ENCODE results near the gene CD300LG. TPM values are rescaled to one million over a fixed set of nuclear protein-coding genes. Genes with fewer than 3 reads are reported as not detected.
"Not testable (repeated sequence)": the region's sequence is repeated elsewhere in the genome, so short reads cannot be mapped to it uniquely, and the experiment has no call there.

The CD300LG gene
- total RNA-seq, 1 experiment from 2014 or later, result not detected

- not testable (repeated sequence) for H3K36me3 ChIP-seq (ENCODE audit: insufficient read depth, low read length); H2AFZ ChIP-seq (ENCODE audit: low read length)
Observed at GRCh38 chr17:43842091-43842974, 4.6 kb upstream of the CD300LG start.

GRCh38 chr17:43842975-43843325 lies 4.0 kb upstream of the CD300LG start:
- no peak overlapping the region for H2AFZ ChIP-seq (ENCODE audit: low read length)
- no peaks in the 10 kb centered on the region for H3K79me2 ChIP-seq (ENCODE audit: low read length)
- no peak overlapping the region for H3K4me3 ChIP-seq (ENCODE audit: low read length)
- no peak overlapping the region for H3K4me2 ChIP-seq (ENCODE audit: low read depth, low read length, poor library complexity, severe bottlenecking)
- H3K9ac ChIP-seq (ENCODE audit: low read length), result no peak overlapping the region
- H3K36me3 ChIP-seq (ENCODE audit: insufficient read depth, low read length), result no peaks in the 10 kb centered on the region
- H3K9me2 ChIP-seq (replicated peaks; ENCODE audit: insufficient read depth, low read length), result no peaks in the 10 kb centered on the region
- H3K27me3 ChIP-seq (ENCODE audit: low read length), result no peaks in the 10 kb centered on the region
- H3K27ac ChIP-seq (ENCODE audit: low read length), result no peak overlapping the region
- H3K4me1 ChIP-seq (ENCODE audit: low read length), result no peaks in the 10 kb centered on the region
- no peaks in the 10 kb centered on the region for H4K20me1 ChIP-seq (ENCODE audit: insufficient read depth, low read depth, low read length)
- no peak for DNase-seq
- H3K9me3 ChIP-seq (ENCODE audit: low read length), result no peaks in the 10 kb centered on the region

More at GRCh38 chr17:43842091-43842974, 4.6 kb upstream of the CD300LG start:
- not testable (repeated sequence) for H4K20me1 ChIP-seq (ENCODE audit: insufficient read depth, low read depth, low read length); H3K9me3 ChIP-seq (ENCODE audit: low read length); H3K4me3 ChIP-seq (ENCODE audit: low read length); H3K9ac ChIP-seq (ENCODE audit: low read length); H3K27me3 ChIP-seq (ENCODE audit: low read length); H3K9me2 ChIP-seq (replicated peaks; ENCODE audit: insufficient read depth, low read length); H3K79me2 ChIP-seq (ENCODE audit: low read length); H3K4me1 ChIP-seq (ENCODE audit: low read length); DNase-seq; H3K4me2 ChIP-seq (ENCODE audit: low read depth, low read length, poor library complexity, severe bottlenecking); H3K27ac ChIP-seq (ENCODE audit: low read length)

GRCh38 chr17:43844241-43844640 lies 2.7 kb upstream of the CD300LG start:
- H3K9me2 ChIP-seq (replicated peaks; ENCODE audit: insufficient read depth, low read length), result no peaks in the 10 kb centered on the region
- no peak overlapping the region for H3K4me3 ChIP-seq (ENCODE audit: low read length)
- H3K36me3 ChIP-seq (ENCODE audit: insufficient read depth, low read length), result no peaks in the 10 kb centered on the region
- DNase-seq, result no peak
- H3K4me2 ChIP-seq (ENCODE audit: low read depth, low read length, poor library complexity, severe bottlenecking), result no peak overlapping the region
- H3K4me1 ChIP-seq (ENCODE audit: low read length), result no peaks in the 10 kb centered on the region
- H3K27ac ChIP-seq (ENCODE audit: low read length), result no peak overlapping the region
- no peaks in the 10 kb centered on the region for H4K20me1 ChIP-seq (ENCODE audit: insufficient read depth, low read depth, low read length)
- H3K9me3 ChIP-seq (ENCODE audit: low read length), result no peaks in the 10 kb centered on the region
- H3K79me2 ChIP-seq (ENCODE audit: low read length), result no peaks in the 10 kb centered on the region
- H2AFZ ChIP-seq (ENCODE audit: low read length), result no peak overlapping the region
- H3K9ac ChIP-seq (ENCODE audit: low read length), result no peak overlapping the region
- H3K27me3 ChIP-seq (ENCODE audit: low read length), result no peaks in the 10 kb centered on the region

DNA sequence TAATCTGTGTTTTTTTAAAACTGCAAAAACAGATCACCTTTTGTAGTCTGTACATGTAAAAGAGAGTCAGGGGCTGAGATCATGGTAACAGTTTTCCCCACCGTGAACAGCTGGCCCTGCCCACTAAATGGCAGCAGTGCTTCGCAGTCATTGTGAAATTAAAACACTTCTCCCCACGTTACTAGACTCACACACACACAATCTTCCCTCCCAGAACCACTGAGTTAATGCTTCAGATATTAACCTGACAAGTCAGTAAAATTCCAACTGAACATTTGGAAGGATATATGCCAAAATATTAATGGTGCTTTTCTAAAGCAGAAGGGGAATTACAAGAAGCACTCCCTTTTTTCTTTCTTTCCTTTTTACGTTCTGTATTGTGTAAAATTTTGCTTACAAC lies 1.2 kb upstream of the CD300LG start:
- Histone ChIP-seq H3K79me2 (ENCODE audit: low read length) (no peaks in the 10 kb centered on the region), H3K4me1 (ENCODE audit: low read length) (no peaks in the 10 kb centered on the region), H3K9ac (ENCODE audit: low read length) (no peak overlapping the region), H4K20me1 (ENCODE audit: insufficient read depth, low read depth, low read length) (no peaks in the 10 kb centered on the region), H2AFZ (ENCODE audit: low read length) (no peak overlapping the region), H3K36me3 (ENCODE audit: insufficient read depth, low read length) (no peaks in the 10 kb centered on the region), H3K27me3 (ENCODE audit: low read length) (no peaks in the 10 kb centered on the region), H3K27ac (ENCODE audit: low read length) (no peak overlapping the region), H3K4me2 (ENCODE audit: low read depth, low read length, poor library complexity, severe bottlenecking) (no peak overlapping the region), H3K9me2 (replicated peaks; ENCODE audit: insufficient read depth, low read length) (no peaks in the 10 kb centered on the region), H3K4me3 (ENCODE audit: low read length) (no peak overlapping the region), H3K9me3 (ENCODE audit: low read length) (no peaks in the 10 kb centered on the region)
- no peak for DNase-seq

- H3K36me3 ChIP-seq (ENCODE audit: insufficient read depth, low read length), result no peaks in the 10 kb centered on the region
- peak; percentile 86 for DNase-seq
- no peak overlapping the region for H3K9ac ChIP-seq (ENCODE audit: low read length)
- no peaks in the 10 kb centered on the region for H3K79me2 ChIP-seq (ENCODE audit: low read length)
- H3K9me3 ChIP-seq (ENCODE audit: low read length), result no peaks in the 10 kb centered on the region
- H3K4me1 ChIP-seq (ENCODE audit: low read length), result no peaks in the 10 kb centered on the region
- H3K27ac ChIP-seq (ENCODE audit: low read length), result no peak overlapping the region
- H3K9me2 ChIP-seq (replicated peaks; ENCODE audit: insufficient read depth, low read length), result no peaks in the 10 kb centered on the region
- no peak overlapping the region for H2AFZ ChIP-seq (ENCODE audit: low read length)
- H3K27me3 ChIP-seq (ENCODE audit: low read length), result no peaks in the 10 kb centered on the region
- H4K20me1 ChIP-seq (ENCODE audit: insufficient read depth, low read depth, low read length), result no peaks in the 10 kb centered on the region
- H3K4me3 ChIP-seq (ENCODE audit: low read length), result no peak overlapping the region
- H3K4me2 ChIP-seq (ENCODE audit: low read depth, low read length, poor library complexity, severe bottlenecking), result no peak overlapping the region
Observed at GRCh38 chr17:43846221-43846712, 709 bp upstream of the CD300LG start.

DNA sequence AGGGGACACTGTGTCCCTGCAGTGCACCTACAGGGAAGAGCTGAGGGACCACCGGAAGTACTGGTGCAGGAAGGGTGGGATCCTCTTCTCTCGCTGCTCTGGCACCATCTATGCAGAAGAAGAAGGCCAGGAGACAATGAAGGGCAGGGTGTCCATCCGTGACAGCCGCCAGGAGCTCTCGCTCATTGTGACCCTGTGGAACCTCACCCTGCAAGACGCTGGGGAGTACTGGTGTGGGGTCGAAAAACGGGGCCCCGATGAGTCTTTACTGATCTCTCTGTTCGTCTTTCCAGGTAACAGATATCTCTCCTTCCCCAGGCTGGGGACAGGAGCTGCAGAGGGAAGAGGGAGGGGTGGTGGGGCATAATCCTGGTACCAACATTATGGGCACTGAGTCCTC lies 1.6 kb downstream of the CD300LG start:
- Histone ChIP-seq H3K9ac (ENCODE audit: low read length) (no peak overlapping the region), H3K4me2 (ENCODE audit: low read depth, low read length, poor library complexity, severe bottlenecking) (no peak overlapping the region), H3K79me2 (ENCODE audit: low read length) (no peaks in the 10 kb centered on the region), H2AFZ (ENCODE audit: low read length) (no peak overlapping the region), H3K27me3 (ENCODE audit: low read length) (no peaks in the 10 kb centered on the region), H3K4me3 (ENCODE audit: low read length) (no peak overlapping the region), H3K9me3 (ENCODE audit: low read length) (no peaks in the 10 kb centered on the region), H3K27ac (ENCODE audit: low read length) (no peak overlapping the region), H3K36me3 (ENCODE audit: insufficient read depth, low read length) (no peaks in the 10 kb centered on the region), H4K20me1 (ENCODE audit: insufficient read depth, low read depth, low read length) (no peaks in the 10 kb centered on the region), H3K9me2 (replicated peaks; ENCODE audit: insufficient read depth, low read length) (no peaks in the 10 kb centered on the region), H3K4me1 (ENCODE audit: low read length) (no peaks in the 10 kb centered on the region)
- DNase-seq, result no peak

DNA sequence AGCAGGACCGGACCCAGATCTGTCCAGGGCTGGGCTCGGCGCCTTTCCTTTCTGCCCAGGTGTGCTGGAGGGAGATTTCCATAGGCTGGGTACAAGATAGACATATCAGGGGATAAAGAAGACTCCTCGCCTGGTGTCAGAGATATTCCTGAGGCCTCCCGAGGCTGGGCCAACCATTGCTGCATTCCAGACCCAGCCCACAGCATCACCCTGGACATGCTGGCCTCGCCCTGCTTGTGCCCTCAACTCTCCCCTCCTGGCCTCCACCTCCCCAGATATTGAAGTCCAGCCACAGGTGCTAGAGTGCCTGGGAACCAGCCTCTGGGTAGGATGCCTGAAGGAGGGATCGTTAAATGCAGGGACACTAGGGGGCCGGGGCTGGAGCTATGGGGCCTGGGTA lies 2.1 kb downstream of the CD300LG start:
- H3K9me2 ChIP-seq (replicated peaks; ENCODE audit: insufficient read depth, low read length), result no peaks in the 10 kb centered on the region
- H3K36me3 ChIP-seq (ENCODE audit: insufficient read depth, low read length), result no peaks in the 10 kb centered on the region
- H3K4me2 ChIP-seq (ENCODE audit: low read depth, low read length, poor library complexity, severe bottlenecking), result no peak overlapping the region
- no peaks in the 10 kb centered on the region for H3K27me3 ChIP-seq (ENCODE audit: low read length)
- H3K4me1 ChIP-seq (ENCODE audit: low read length), result no peaks in the 10 kb centered on the region
- no peak overlapping the region for H3K4me3 ChIP-seq (ENCODE audit: low read length)
- no peak overlapping the region for H3K9ac ChIP-seq (ENCODE audit: low read length)
- no peaks in the 10 kb centered on the region for H3K79me2 ChIP-seq (ENCODE audit: low read length)
- no peaks in the 10 kb centered on the region for H4K20me1 ChIP-seq (ENCODE audit: insufficient read depth, low read depth, low read length)
- no peak for DNase-seq
- no peaks in the 10 kb centered on the region for H3K9me3 ChIP-seq (ENCODE audit: low read length)
- H2AFZ ChIP-seq (ENCODE audit: low read length), result no peak overlapping the region
- H3K27ac ChIP-seq (ENCODE audit: low read length), result no peak overlapping the region

GRCh38 chr17:43852571-43852970 lies 5.6 kb downstream of the CD300LG start:
- Histone ChIP-seq H3K27ac (ENCODE audit: low read length) (no peak overlapping the region), H3K27me3 (ENCODE audit: low read length) (no peaks in the 10 kb centered on the region), H3K9ac (ENCODE audit: low read length) (no peak overlapping the region), H3K4me1 (ENCODE audit: low read length) (no peaks in the 10 kb centered on the region), H3K4me2 (ENCODE audit: low read depth, low read length, poor library complexity, severe bottlenecking) (no peak overlapping the region), H3K9me2 (replicated peaks; ENCODE audit: insufficient read depth, low read length) (no peaks in the 10 kb centered on the region), H3K9me3 (ENCODE audit: low read length) (no peaks in the 10 kb centered on the region), H3K4me3 (ENCODE audit: low read length) (no peak overlapping the region), H3K79me2 (ENCODE audit: low read length) (no peaks in the 10 kb centered on the region), H2AFZ (ENCODE audit: low read length) (no peak overlapping the region), H3K36me3 (ENCODE audit: insufficient read depth, low read length) (no peaks in the 10 kb centered on the region), H4K20me1 (ENCODE audit: insufficient read depth, low read depth, low read length) (no peaks in the 10 kb centered on the region)
- no peak for DNase-seq

Data from Karpas-422 (cell line).